Breast epithelium (tissue), 4 donors: ENCODE results near the gene TMEM158. TPM values are rescaled to one million over a fixed set of nuclear protein-coding genes. Genes with fewer than 3 reads are reported as not detected.

Experiments used
- DNase-seq, 2 donors: peaks; one replicate each; pipeline ENCODE4 v3.0.0-alpha.2; 2019; ENCODE audit warnings: low spot score in 2 of 2
- H3K27ac ChIP-seq, 2 donors: fragments of 200-600 bp; sonication (generic) in 1 of 2; one replicate each; pipeline ENCODE4 v1.5.1; 2016 to 2019; ENCODE audit warnings: mild to moderate bottlenecking in 1 of 2
- H3K27me3 ChIP-seq, 2 donors: fragments of 200-600 bp; sonication (generic) in 1 of 2; one replicate each; pipeline versions ENCODE4 v1.5.1 to v1.6.0; 2017 to 2019; ENCODE audit warnings: control low read depth in 1 of 2, mild to moderate bottlenecking in 1 of 2
- H3K36me3 ChIP-seq: fragments of 200-600 bp; one replicate; pipeline ENCODE4 v1.5.1; 2019
- H3K4me1 ChIP-seq, 2 donors: fragments of 200-600 bp; sonication (generic); one replicate each; pipeline ENCODE4 v1.5.1; 2016 to 2019; ENCODE audit warnings: control low read depth in 1 of 2
- H3K4me3 ChIP-seq, 3 donors: fragments of 200-600 bp; sonication (generic); 1 replicate in 2 of 3; 2 replicates in 1 of 3; pipeline ENCODE4 v1.5.1; 2016 to 2019; ENCODE audit warnings: mild to moderate bottlenecking in 3 of 3, moderate library complexity in 2 of 3
- H3K9me3 ChIP-seq, 2 donors: fragments of 200-600 bp; sonication (generic) in 1 of 2; one replicate each; pipeline ENCODE4 v1.5.1; 2016 to 2019; ENCODE audit warnings: control low read depth in 1 of 2
- POLR2A ChIP-seq: fragments of 450-650 bp; IDR thresholded peaks from one replicate; pipeline ENCODE4 v1.6.1; 2016; ENCODE audit warnings: antibody characterized with exemption, mild to moderate bottlenecking, moderate library complexity
- POLR2AphosphoS5 ChIP-seq, 3 donors: sonication (generic); formaldehyde crosslinking; IDR thresholded peaks; one replicate each; pipeline ENCODE4 v1.6.1; 2017; ENCODE audit warnings: antibody characterized with exemption in 3 of 3
- intact Hi-C: fragments of 100-400 bp; cut with DNase I; formaldehyde crosslinking; loops from one replicate; pipeline ENCODE4 v1.15.1; 2023; ENCODE audit warnings: low total_unique reads
- total RNA-seq, 3 donors: library from RNA; depleted of rRNA; stranded (reverse); fragments of >200 nt; gene quantifications; one replicate each; pipeline ENCODE4 v1.1.0, GENCODE V29; 2016
- TF ChIP-seq, protein P1 (sequence below), 3 donors: fragments of 450-650 bp; IDR thresholded peaks; one replicate each; pipeline ENCODE4 v1.5.1; 2016 to 2017; ENCODE audit warnings: antibody characterized with exemption in 3 of 3, mild to moderate bottlenecking in 3 of 3, moderate library complexity in 3 of 3

The TMEM158 gene
- total RNA-seq, 3 donors from 2014 or later, result 0.48 to 2.0 (median 1.0) TPM

- Histone ChIP-seq H3K4me1 (no peaks in the 10 kb centered on the region), H3K4me3 (no peak overlapping the region), H3K36me3 (no peaks in the 10 kb centered on the region), H3K9me3 (peaks cover 0 to 6% of the 10 kb centered on the region in 2 donors), H3K27me3 (no peaks in the 10 kb centered on the region), H3K27ac (no peak overlapping the region)
- intact Hi-C loops, result no loop called here
- no peak for DNase-seq
- no peak for TF ChIP-seq POLR2A
- TF ChIP-seq POLR2AphosphoS5 (IDR thresholded peaks at IDR 0.05), result no peak
- TF ChIP-seq, protein P1, sequence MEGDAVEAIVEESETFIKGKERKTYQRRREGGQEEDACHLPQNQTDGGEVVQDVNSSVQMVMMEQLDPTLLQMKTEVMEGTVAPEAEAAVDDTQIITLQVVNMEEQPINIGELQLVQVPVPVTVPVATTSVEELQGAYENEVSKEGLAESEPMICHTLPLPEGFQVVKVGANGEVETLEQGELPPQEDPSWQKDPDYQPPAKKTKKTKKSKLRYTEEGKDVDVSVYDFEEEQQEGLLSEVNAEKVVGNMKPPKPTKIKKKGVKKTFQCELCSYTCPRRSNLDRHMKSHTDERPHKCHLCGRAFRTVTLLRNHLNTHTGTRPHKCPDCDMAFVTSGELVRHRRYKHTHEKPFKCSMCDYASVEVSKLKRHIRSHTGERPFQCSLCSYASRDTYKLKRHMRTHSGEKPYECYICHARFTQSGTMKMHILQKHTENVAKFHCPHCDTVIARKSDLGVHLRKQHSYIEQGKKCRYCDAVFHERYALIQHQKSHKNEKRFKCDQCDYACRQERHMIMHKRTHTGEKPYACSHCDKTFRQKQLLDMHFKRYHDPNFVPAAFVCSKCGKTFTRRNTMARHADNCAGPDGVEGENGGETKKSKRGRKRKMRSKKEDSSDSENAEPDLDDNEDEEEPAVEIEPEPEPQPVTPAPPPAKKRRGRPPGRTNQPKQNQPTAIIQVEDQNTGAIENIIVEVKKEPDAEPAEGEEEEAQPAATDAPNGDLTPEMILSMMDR (IDR thresholded peaks at IDR 0.05), result no peak
Observed at GRCh38 chr3:45272032-45272810, 46.1 kb upstream of the TMEM158 start.

GRCh38 chr3:45269952-45270351, 43.9 kb upstream of the TMEM158 start:
- intact Hi-C loops, result no loop called here
- Histone ChIP-seq H3K4me3 (no peak overlapping the region), H3K4me1 (no peaks in the 10 kb centered on the region), H3K36me3 (no peaks in the 10 kb centered on the region), H3K27me3 (no peaks in the 10 kb centered on the region), H3K9me3 (no peaks in the 10 kb centered on the region), H3K27ac (no peak overlapping the region)
- no peak for DNase-seq
- TF ChIP-seq POLR2AphosphoS5 (IDR thresholded peaks at IDR 0.05) (no peak), POLR2A (no peak)
- TF ChIP-seq, protein P1 (IDR thresholded peaks at IDR 0.05), result no peak

- H3K36me3 ChIP-seq, result no peaks in the 10 kb centered on the region
- no peaks in the 10 kb centered on the region for H3K4me1 ChIP-seq
- H3K4me3 ChIP-seq, result no peak overlapping the region
- DNase-seq, result no peak
- intact Hi-C loops, result no loop called here
- no peaks in the 10 kb centered on the region for H3K27me3 ChIP-seq
- TF ChIP-seq, protein P1 (IDR thresholded peaks at IDR 0.05), result no peak
- TF ChIP-seq POLR2AphosphoS5 (IDR thresholded peaks at IDR 0.05) (no peak), POLR2A (no peak)
- H3K27ac ChIP-seq, result no peak overlapping the region
- no peaks in the 10 kb centered on the region for H3K9me3 ChIP-seq
Observed at GRCh38 chr3:45267097-45267496, 41.0 kb upstream of the TMEM158 start.

GRCh38 chr3:45261333-45262110, 35.4 kb upstream of the TMEM158 start:
- H3K27ac ChIP-seq, result no peak overlapping the region
- no peaks in the 10 kb centered on the region for H3K4me1 ChIP-seq
- H3K36me3 ChIP-seq, result no peaks in the 10 kb centered on the region
- no peak for DNase-seq
- H3K4me3 ChIP-seq, result no peak overlapping the region
- no peaks in the 10 kb centered on the region for H3K27me3 ChIP-seq
- no peaks in the 10 kb centered on the region for H3K9me3 ChIP-seq
- TF ChIP-seq, protein P1 (IDR thresholded peaks at IDR 0.05), result no peak
- no peak for TF ChIP-seq POLR2AphosphoS5 (IDR thresholded peaks at IDR 0.05)
- TF ChIP-seq POLR2A, result no peak
- intact Hi-C loops, result no loop called here

DNA sequence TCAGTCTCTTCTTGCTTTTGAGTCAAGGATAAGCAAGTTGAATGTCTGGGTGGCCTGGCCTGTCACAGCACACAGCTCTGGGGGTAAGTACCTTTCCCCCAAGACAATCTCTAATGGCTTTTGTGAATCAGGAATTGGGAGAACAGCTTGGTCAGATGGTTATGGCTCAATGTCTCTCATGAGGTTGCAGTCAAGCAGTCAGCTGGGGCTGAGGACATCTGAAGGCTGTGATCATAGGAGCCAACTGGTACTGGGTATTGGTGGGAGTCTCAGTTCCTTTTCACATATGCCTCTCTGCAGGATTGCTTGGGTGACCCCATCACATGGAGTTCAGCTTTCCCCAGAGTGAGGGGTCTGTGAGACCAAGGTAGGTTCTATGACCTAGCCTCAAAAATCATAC, 33.0 kb upstream of the TMEM158 start:
- Histone ChIP-seq H3K9me3 (no peaks in the 10 kb centered on the region), H3K27me3 (no peaks in the 10 kb centered on the region), H3K4me3 (no peak overlapping the region), H3K4me1 (no peaks in the 10 kb centered on the region), H3K36me3 (no peaks in the 10 kb centered on the region), H3K27ac (no peak overlapping the region)
- intact Hi-C loops, result no loop called here
- no peak for DNase-seq
- TF ChIP-seq, protein P1 (IDR thresholded peaks at IDR 0.05), result no peak
- TF ChIP-seq POLR2A, result no peak
